ENCODE measurements around the gene ADCK1.

Gene ADCK1

GRCh38 chr14:77967110-77967509, 167.2 kb downstream of the ADCK1 start:
- TF ChIP-seq, protein P1, sequence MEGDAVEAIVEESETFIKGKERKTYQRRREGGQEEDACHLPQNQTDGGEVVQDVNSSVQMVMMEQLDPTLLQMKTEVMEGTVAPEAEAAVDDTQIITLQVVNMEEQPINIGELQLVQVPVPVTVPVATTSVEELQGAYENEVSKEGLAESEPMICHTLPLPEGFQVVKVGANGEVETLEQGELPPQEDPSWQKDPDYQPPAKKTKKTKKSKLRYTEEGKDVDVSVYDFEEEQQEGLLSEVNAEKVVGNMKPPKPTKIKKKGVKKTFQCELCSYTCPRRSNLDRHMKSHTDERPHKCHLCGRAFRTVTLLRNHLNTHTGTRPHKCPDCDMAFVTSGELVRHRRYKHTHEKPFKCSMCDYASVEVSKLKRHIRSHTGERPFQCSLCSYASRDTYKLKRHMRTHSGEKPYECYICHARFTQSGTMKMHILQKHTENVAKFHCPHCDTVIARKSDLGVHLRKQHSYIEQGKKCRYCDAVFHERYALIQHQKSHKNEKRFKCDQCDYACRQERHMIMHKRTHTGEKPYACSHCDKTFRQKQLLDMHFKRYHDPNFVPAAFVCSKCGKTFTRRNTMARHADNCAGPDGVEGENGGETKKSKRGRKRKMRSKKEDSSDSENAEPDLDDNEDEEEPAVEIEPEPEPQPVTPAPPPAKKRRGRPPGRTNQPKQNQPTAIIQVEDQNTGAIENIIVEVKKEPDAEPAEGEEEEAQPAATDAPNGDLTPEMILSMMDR (IDR thresholded peaks at IDR 0.05; ENCODE audit: low read depth, low read length): no peak
- no peak for DNase-seq (ENCODE audit: extremely low read depth, low read depth)

- DNase-seq (ENCODE audit: extremely low read depth, low read depth): no peak
- TF ChIP-seq, protein P1 (IDR thresholded peaks at IDR 0.05; ENCODE audit: low read depth, low read length): no peak
Measured at GRCh38 chr14:77970646-77971045, 170.7 kb downstream of the ADCK1 start.

- no peak for DNase-seq (ENCODE audit: extremely low read depth, low read depth)
- TF ChIP-seq, protein P1 (IDR thresholded peaks at IDR 0.05; ENCODE audit: low read depth, low read length): no peak
Measured at GRCh38 chr14:77973246-77973645, 173.3 kb downstream of the ADCK1 start.

GRCh38 chr14:77976591-77976990, 176.7 kb downstream of the ADCK1 start:
- TF ChIP-seq, protein P1 (IDR thresholded peaks at IDR 0.05; ENCODE audit: low read depth, low read length): no peak
- DNase-seq (ENCODE audit: extremely low read depth, low read depth): no peak

- DNase-seq (ENCODE audit: extremely low read depth, low read depth): no peak
- TF ChIP-seq, protein P1 (IDR thresholded peaks at IDR 0.05; ENCODE audit: low read depth, low read length): no peak
Measured at GRCh38 chr14:77979171-77979570, 179.3 kb downstream of the ADCK1 start.

DNA sequence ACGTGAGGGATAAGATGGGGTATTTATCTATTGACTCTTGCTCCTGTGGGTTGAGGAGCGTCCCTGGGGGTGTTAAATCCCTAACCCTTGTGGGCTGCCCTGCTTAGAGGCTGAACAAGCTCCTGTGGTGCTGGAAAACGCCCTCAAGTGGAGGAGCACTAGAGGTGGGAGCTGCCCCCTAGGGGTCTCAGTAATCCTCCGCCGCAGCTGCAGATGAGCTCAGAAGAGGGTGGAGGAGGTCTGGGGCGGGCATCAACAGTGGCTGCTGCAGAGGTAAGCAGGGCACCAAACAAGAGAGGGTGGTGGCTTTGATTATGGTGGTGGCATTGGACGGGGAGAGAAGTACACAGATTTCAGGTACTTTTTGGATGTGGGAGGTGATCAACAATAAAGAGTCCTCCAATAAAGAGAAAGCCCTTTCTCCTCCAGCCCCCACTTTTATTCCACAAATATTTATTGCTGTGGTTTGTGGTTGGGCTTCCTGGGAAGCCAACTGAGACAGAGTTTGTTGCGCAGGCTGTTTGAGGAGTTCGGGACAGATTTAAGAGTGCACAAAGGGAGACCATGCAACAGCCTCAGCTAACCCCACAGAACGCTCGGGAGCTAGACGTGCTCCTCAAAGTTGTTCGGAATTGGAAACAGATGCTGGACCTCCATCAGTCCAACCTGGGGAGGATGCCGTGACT, 179.9 kb downstream of the ADCK1 start:
- DNase-seq (ENCODE audit: extremely low read depth, low read depth): no peak
- TF ChIP-seq, protein P1 (IDR thresholded peaks at IDR 0.05; ENCODE audit: low read depth, low read length): no peak

DNA sequence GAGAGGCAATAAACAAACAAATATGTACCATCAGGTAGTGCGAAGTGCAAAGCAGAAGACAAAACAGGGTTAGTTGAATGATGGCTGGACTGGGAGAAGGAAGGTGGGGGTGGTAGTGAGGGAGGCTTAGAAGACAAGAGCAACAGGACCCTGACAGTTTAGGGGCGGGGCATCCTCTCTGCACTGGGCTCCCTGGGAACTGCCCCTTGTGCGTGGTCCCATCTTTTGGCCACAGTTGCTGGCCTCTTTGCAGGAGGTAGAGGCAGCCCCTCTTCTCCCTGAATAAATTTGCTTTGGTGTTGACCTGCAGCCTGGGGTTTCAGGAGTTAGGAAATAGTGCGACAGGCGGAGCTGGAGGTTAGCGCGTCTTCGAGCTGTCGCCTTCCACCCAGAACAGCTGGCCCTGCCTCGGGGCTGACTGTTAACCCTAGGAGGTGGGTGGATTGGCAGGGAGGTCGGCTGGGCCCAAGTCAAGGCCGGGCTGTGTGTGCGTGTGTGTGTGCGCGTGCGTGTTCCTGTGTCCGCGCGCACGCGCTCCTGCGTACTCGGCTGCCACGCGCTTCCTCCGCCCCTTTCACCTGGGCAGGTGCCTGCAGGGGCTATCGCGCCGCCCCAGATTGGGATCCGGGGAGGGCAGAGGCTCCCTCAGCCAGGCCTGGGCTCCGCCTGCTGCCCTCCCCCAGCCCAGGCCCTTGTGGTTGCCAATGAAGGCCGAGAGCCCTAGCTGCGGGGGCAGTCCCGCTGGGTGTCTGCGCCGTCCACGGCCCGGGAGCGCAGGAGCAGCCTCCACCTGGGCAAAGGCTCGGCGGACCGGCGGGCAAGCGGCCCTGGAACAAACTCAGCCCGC, 180.8 kb downstream of the ADCK1 start:
- TF ChIP-seq, protein P1 (IDR thresholded peaks at IDR 0.05; ENCODE audit: low read depth, low read length): no peak
- DNase-seq (ENCODE audit: extremely low read depth, low read depth): no peak

Measured in AG09319 (cell line).